Loucy (cell line): ENCODE measurements around the gene COP1.

ENCODE experiments used
- H2AFZ ChIP-seq: fragments of 200-600 bp; sonication (generic); 2 replicates; pipeline ENCODE4 v1.6.0; 2016; ENCODE audit warnings: antibody characterized with exemption, mild to moderate bottlenecking, low read length, moderate library complexity
- H3F3A ChIP-seq: fragments of 200-600 bp; 2 replicates; pipeline ENCODE4 v1.6.0; 2016; ENCODE audit warnings: antibody characterized with exemption, low read depth, mild to moderate bottlenecking
- H3K27me3 ChIP-seq: fragments of 200-600 bp; sonication (generic); 2 replicates; pipeline ENCODE4 v1.6.1; 2014; ENCODE audit warnings: low read length, mild to moderate bottlenecking; ENCODE audit not compliant: insufficient read depth, poor library complexity, severe bottlenecking
- H3K36me3 ChIP-seq: fragments of 200-600 bp; sonication (generic); 2 replicates; pipeline ENCODE4 v1.6.1; 2016; ENCODE audit warnings: low read length; ENCODE audit not compliant: insufficient read depth
- H3K4me1 ChIP-seq: fragments of 200-600 bp; sonication (generic); 2 replicates; pipeline ENCODE4 v1.5.1; 2014; ENCODE audit warnings: low read length, mild to moderate bottlenecking; ENCODE audit not compliant: insufficient read depth, poor library complexity, severe bottlenecking
- H3K4me2 ChIP-seq: fragments of 200-600 bp; sonication (generic); 2 replicates; pipeline ENCODE4 v1.6.0; 2014; ENCODE audit warnings: antibody characterized with exemption, low read length, low read depth, mild to moderate bottlenecking; ENCODE audit not compliant: poor library complexity, severe bottlenecking
- H3K4me3 ChIP-seq: fragments of 200-600 bp; sonication (generic); 2 replicates; pipeline ENCODE4 v1.5.1; 2014; ENCODE audit warnings: low read length, mild to moderate bottlenecking, mixed read lengths; ENCODE audit not compliant: poor library complexity, severe bottlenecking
- H3K79me2 ChIP-seq: fragments of 200-600 bp; sonication (generic); 2 replicates; pipeline ENCODE4 v1.6.1; 2014; ENCODE audit warnings: low read length; ENCODE audit not compliant: insufficient read depth
- H3K9ac ChIP-seq: fragments of 200-600 bp; sonication (generic); 2 replicates; pipeline ENCODE4 v1.6.0; 2014; ENCODE audit warnings: mild to moderate bottlenecking, low read depth, low read length, moderate library complexity; ENCODE audit not compliant: poor library complexity, severe bottlenecking
- H3K9me2 ChIP-seq: fragments of 200-600 bp; sonication (generic); replicated peaks from 2 replicates; pipeline ENCODE4 v1.6.1; 2016; ENCODE audit warnings: low read depth, low read length, mixed read lengths
- H3K9me3 ChIP-seq: fragments of 200-600 bp; sonication (generic); 2 replicates; pipeline ENCODE4 v1.6.1; 2014; ENCODE audit warnings: mild to moderate bottlenecking, antibody characterized with exemption, low read length, low read depth; ENCODE audit not compliant: insufficient read depth
- H4K20me1 ChIP-seq: fragments of 200-600 bp; sonication (generic); 2 replicates; pipeline ENCODE4 v1.6.0; 2014; ENCODE audit warnings: antibody characterized with exemption, low read length, mild to moderate bottlenecking; ENCODE audit not compliant: insufficient read depth, poor library complexity, severe bottlenecking
- CTCF ChIP-seq: fragments of 200-600 bp; sonication (generic); conservative IDR thresholded peaks from 2 replicates; pipeline ENCODE4 v1.5.1; 2014; ENCODE audit warnings: mild to moderate bottlenecking, antibody characterized with exemption, low read length
- EZH2phosphoT487 ChIP-seq: fragments of 200-600 bp; IDR thresholded peaks from 2 replicates; pipeline ENCODE4 v1.6.1; 2018; ENCODE audit warnings: antibody characterized with exemption, mild to moderate bottlenecking, moderate library complexity, borderline replicate concordance

The COP1 gene

GRCh38 chr1:176188604-176189003 is 18.5 kb downstream of the COP1 start:
- Histone ChIP-seq H3K4me1 (no peaks in the 10 kb centered on the region), H3F3A (no peaks in the 10 kb centered on the region)

DNA sequence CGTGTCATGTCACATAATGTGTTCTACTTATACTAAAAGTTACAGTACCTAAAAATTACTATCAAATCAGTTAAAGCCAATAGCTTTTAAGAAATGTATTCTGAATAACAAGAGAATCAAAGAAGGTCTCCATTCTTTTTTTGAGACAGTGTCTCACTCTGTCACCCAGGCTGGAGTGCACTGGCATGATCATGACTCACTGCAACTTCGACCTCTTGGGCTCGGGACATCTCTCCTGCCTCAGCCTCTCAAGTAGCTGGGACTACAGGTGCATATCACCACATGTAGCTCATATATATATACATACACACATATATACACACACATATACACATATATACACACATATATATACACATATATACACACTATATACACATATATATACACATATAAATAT is 20.1 kb downstream of the COP1 start:
- peaks cover 91% of the 10 kb centered on the region for H4K20me1 ChIP-seq
- no peak overlapping the region for H3K4me2 ChIP-seq
- no peaks in the 10 kb centered on the region for H3K9me2 ChIP-seq
- H3K4me1 ChIP-seq, result no peaks in the 10 kb centered on the region
- H2AFZ ChIP-seq, result no peak overlapping the region
- H3K36me3 ChIP-seq, result peaks cover 14% of the 10 kb centered on the region
- H3K9me3 ChIP-seq, result no peaks in the 10 kb centered on the region; the same call in 1 of the 2 replicates
- TF ChIP-seq EZH2phosphoT487 (no peak), CTCF (no peak)
- H3K27me3 ChIP-seq, result no peaks in the 10 kb centered on the region
- H3K4me3 ChIP-seq, result no peak overlapping the region
- H3F3A ChIP-seq, result no peaks in the 10 kb centered on the region
- H3K79me2 ChIP-seq, result peaks cover 95% of the 10 kb centered on the region
- H3K9ac ChIP-seq, result no peak overlapping the region

More at GRCh38 chr1:176188604-176189003, 18.5 kb downstream of the COP1 start:
- no peak overlapping the region for H3K9ac ChIP-seq
- peaks cover 92% of the 10 kb centered on the region for H4K20me1 ChIP-seq
- no peaks in the 10 kb centered on the region for H3K9me2 ChIP-seq
- H3K9me3 ChIP-seq, result no peaks in the 10 kb centered on the region; the same call in 1 of the 2 replicates
- TF ChIP-seq CTCF, result no peak
- TF ChIP-seq EZH2phosphoT487, result no peak
- no peaks in the 10 kb centered on the region; the same call in none of the 2 replicates for H3K36me3 ChIP-seq
- H3K4me3 ChIP-seq, result no peak overlapping the region
- H3K27me3 ChIP-seq, result no peaks in the 10 kb centered on the region
- H2AFZ ChIP-seq, result no peak overlapping the region
- peaks cover 98% of the 10 kb centered on the region for H3K79me2 ChIP-seq
- H3K4me2 ChIP-seq, result no peak overlapping the region

DNA sequence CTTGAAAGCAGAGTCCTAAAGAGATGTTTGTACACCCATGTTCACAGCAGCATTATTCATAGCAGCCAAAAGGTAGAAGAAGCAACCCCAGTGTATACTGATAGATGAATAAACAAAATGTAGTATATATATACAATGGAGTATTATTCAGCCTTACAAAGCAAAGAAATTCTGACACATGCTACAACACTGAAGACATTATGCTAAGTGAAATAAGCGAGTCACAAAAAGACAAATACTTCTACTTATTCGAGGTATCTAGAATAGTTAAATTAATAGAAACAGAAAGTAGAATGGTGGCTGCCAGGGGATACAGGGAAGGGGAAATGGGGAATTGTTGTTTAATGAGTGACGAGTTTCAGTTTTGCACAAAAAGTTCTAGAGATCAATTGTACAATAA is 23.5 kb downstream of the COP1 start:
- Histone ChIP-seq H4K20me1 (peaks cover 77% of the 10 kb centered on the region), H3F3A (no peaks in the 10 kb centered on the region), H2AFZ (no peak overlapping the region), H3K4me2 (no peak overlapping the region), H3K4me1 (no peaks in the 10 kb centered on the region), H3K36me3 (peaks cover 36% of the 10 kb centered on the region; the same call in 1 of the 2 replicates), H3K9me3 (no peaks in the 10 kb centered on the region), H3K4me3 (no peak overlapping the region), H3K27me3 (no peaks in the 10 kb centered on the region), H3K9ac (no peak overlapping the region), H3K9me2 (no peaks in the 10 kb centered on the region), H3K79me2 (peaks cover 86% of the 10 kb centered on the region)
- TF ChIP-seq EZH2phosphoT487 (no peak), CTCF (no peak)
